NCI-H2227 (cell line): ENCODE measurements around the gene CCDC106.

Experiments
- DNase-seq: peaks from one replicate; lab custom pipeline; 2025; ENCODE audit not compliant: unreplicated experiment; lab: John Stamatoyannopoulos, UW

CCDC106 gene

DNA sequence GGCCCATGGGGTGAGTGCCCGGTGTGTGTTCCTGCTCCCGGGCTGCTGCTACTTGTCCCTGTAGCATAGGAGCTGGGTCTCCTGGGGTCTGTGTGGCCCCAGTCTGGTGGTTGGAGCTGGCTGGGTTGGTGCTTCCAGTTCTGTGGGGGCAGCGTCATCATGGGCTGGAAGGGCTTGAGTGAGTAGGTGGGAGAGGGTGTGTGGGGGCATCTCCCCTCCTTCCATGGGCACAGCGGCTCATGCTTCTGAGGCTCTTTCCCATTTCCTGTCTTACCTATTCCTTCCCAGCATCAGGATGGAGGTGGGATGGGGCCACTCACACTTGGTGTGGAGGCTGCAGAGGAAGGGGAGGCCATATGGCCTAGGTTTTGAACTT, 19.0 kb downstream of the CCDC106 start:
- DNase-seq, result no peak

DNA sequence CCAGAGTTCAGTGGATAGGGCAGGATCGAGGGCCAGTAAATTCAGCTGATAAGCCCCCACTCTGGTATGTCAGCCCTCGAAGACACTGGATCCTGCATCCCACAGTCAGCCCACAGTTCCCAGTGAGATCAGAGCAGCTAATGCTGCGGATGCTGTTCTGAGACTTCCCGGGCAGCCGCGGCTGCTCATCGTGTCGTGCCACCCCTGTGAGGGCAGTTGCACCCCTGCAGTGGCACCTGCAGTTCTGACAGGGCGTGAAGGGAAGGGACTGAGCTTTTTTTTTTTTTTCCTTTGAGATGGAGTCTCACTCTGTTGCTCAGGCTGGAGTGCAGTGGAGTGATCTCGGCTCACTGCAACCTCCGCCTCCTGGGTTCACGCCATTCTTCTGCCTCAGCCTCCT, 19.5 kb downstream of the CCDC106 start:
- DNase-seq, result no peak

DNA sequence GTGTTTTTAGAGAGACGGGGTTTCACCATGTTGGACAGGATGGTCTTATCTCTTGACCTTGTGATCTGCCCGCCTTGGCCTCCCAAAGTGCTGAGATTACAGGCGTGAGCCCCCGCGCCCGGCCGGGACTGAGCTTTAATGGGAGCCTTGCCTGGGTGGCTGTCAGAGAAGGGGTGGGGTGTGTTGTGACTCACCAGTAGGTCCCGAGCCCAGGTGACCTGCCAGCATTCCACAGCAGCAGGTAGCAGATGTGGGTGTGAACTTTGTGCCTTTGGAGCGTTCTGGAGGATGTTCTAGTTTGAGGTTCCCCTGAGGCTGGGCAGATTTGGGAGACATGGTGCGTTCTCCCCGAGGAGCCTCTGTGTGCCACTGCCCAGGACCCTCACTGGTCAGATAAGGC, 19.9 kb downstream of the CCDC106 start:
- DNase-seq, result no peak

DNA sequence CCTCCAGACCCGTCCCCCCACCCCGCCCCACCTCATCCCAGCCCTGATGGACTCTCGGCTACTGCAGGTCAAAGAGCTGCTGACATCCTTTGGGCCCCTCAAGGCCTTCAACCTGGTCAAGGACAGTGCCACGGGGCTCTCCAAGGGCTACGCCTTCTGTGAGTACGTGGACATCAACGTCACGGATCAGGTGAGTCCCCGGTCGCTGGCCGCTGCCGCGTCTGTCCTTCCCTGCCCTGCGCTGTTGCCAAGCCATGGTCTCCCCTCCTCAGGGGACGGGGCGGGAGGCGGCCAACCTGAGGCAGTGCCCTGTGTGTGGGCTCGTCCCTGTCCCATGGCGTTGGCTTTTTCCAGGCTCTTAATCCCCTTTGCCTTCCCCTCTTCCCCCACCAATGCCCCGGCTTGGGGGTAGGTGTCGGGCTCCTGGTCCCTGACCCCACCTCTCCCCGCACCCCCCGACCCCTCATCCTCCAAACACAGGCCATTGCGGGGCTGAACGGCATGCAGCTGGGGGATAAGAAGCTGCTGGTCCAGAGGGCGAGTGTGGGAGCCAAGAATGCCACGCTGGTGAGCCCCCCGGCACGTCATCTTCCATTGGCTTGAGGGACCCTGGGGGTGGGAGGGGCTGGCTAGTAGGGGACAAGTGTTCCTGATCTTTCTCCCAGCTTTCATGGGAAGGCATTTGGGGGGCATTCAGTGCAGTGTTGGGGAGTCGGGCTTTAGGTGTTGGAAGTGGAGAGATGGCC, 20.8 kb downstream of the CCDC106 start:
- no peak for DNase-seq

DNA sequence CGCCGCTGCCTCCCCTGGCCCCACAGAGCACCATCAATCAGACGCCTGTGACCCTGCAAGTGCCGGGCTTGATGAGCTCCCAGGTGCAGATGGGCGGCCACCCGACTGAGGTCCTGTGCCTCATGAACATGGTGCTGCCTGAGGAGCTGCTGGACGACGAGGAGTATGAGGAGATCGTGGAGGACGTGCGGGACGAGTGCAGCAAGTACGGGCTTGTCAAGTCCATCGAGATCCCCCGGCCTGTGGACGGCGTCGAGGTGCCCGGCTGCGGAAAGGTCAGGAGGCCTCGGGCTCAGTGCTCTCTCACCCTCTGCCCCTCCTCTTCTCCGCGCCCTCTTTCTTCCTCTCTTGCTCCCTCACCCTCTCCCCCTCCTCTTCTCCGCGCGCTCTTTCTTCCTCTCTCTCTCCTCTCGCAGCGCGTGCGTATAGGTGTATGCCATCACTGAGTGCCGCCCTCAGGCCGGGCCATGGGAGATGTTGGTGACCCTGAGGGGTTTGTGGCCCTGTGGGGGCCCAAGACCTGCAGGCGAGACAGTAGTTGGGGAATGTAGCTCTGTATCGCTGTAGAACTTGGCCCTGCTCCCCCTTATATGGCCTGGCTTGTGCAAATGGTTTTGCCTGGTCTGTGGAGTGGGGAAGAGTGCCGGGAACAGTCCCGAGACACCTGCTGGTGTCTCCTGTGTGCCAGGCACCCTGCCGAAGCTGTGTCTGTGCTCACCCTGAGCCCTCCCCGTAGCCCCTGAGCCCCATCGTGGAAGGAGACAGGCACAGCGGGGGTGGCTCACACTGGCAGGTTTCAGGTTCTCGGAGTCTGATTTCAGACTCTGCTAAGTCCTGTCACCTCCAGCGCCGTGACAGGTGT, 21.6 kb downstream of the CCDC106 start:
- no peak for DNase-seq

DNA sequence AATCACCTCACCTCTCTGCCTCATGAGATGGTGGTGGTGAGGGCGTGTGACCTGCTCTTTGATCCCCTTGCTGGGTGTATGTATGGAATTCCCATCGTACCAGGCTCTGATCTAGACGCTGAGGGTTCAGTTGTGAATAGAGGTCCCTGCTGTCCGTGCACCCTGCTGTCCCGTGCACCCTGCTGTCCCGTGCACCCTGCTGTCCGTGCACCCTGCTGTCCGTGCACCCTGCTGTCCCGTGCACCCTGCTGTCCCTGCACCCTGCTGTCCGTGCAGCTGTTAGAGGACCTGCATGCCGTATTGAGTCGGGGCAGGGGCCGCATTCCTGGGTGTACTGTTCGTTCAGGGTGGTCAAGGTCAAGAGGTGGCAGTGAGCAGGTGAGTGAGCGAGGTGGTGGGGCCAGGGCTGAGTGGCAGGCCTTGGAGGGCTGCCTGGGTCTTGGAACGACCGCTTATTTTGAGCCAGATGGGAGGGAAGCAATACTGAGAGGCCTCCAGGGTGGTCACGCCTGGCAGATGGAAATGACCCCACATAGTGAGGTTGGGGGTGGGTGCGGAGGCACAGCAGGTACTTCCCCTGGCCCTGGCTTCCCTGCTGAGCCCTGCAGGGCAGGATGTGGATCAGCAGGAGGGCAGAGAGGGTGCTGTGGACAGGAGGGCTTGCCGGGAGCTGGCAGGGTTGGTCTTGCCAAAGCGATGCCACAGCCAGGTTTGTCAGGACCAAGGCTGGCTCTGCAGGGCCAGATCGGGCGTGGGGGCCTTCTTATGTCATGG, 22.5 kb downstream of the CCDC106 start:
- peak; percentile 76 for DNase-seq

DNA sequence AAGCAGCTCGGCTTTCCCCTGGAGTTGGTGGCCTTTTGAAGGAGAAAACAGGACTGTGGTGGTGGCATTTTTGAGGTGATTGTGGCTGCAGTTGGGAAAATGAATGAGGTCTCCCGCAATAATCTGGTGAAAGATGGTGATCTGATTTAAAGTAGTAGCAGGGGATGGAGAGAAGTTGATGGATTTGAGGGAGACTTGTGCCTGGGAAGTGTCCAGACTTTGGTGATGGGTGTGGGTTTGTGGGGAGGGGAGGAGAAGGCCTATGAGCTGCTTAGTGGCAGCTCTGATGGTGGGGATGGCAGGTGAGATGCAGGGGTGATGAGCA, 23.0 kb downstream of the CCDC106 start:
- no peak for DNase-seq

DNA sequence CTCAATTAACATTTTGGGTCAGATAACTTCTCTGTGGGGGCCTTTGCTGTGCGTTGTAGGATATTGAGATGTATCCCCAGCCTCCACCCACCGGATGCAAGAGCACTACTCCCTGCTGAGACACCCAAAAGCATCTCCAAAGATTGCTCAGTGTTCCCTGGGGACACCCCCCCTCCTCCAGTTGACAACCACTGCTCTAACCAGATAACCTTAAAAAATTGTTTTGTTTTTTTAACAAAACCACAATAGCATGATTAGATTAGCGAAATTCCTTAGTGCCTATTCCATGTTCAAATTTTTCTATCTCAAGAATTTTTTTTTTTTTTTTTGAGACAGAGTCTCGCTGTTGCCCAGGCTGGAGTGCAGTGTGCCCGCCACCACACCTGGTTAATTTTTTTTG, 24.4 kb downstream of the CCDC106 start:
- no peak for DNase-seq

DNA sequence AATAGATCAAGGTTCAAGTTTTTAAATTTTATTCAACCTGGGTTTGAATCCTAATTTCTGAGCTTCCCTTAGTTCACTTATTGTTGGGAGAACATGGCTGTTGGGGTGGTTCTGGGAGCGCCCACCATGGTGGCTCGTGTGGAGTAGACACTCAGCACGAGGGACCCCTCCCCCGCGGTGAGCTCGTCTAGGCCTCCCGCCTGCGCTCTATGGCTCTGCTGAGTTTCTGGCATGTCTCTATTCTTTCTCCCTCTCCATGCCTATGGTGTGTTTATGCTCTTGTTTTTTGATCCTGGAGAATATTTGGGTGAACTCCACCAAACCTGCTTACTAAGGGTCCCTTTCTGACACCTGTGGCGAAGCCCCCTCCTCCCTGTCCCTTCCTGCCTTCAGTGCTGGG, 25.5 kb downstream of the CCDC106 start:
- peak; percentile 79 for DNase-seq

DNA sequence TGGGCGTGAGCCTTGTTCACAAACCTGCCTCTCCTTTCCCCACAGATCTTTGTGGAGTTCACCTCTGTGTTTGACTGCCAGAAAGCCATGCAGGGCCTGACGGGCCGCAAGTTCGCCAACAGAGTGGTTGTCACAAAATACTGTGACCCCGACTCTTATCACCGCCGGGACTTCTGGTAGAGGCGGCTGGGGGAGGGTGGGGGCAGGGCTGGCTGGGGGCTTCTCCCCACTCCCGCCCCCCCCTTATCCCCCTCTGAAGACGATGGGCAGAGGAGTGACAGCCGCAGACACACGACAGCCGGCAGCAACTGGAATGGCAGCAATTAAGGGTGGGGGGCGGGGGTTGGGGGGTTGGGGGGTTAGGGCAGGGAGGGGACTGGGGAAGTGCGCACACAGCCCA, 25.9 kb downstream of the CCDC106 start:
- DNase-seq, result peak; percentile 72

DNA sequence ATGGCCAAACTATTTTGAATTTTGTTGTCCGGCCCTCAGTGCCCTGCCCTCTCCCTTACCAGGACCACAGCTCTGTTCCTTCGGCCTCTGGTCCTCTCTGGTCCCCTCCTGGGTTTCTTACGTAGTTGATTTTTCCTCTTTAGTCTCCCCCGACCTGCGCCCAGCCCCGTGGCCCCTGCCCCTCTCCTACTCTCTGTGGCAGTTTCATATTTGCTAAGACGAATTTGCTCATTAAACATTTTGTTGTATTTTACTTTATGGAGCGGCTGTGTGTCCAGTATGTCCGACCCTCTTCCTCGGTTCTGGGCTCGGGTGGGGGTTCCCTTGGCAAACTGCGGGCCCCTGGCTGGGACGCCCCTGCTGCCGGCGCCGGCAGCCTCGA, 26.4 kb downstream of the CCDC106 start:
- DNase-seq, result no peak

DNA sequence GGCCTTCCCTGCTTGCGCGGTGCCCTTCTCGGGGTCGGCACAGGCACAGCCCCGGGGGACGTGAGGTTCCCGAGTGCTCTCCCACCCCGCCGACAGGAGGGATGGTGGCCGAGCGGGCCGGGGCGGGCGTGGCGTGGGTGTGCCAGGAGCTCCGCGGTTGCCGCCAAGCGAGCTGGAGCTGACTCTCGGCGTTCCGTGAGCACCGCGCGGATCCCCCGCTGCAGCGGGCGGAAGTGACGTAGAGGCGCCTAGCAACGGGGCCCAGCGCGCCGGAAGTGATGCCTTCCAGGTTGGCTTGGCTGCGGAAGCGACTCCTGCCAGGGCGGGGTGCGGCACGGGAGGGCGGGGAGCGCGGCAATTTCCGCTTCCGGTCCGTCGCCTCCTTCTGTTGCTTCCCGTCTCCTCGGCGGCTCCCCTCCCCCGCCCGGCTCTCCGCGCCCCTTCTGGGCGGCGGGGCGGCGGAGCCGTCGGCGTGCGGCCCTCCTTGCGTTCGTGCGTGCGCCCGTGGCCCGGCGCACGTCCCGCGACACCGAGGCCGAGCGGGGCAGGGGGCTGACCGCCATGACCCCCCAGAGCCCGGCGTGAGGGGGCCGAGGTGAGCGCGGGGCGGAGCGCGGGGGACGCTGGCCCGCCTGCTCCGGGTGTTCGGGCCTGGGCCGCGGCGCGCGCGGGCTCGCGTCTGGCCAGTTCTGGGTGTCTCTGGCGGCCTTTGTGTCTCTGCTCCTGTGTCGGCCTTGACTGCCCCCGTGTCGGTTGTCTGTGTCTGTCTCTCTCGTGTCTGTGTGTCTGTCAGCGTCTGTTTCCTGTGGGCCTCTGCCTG, 27.0 kb downstream of the CCDC106 start, which contains the start of gene EPN1:
Gene EPN1 (plus strand): TSS at position 386 of the 820 bp plus-strand sequence. CDS start 3,402 bp downstream, outside the sequence.
- peak; percentile 100 for DNase-seq

DNA sequence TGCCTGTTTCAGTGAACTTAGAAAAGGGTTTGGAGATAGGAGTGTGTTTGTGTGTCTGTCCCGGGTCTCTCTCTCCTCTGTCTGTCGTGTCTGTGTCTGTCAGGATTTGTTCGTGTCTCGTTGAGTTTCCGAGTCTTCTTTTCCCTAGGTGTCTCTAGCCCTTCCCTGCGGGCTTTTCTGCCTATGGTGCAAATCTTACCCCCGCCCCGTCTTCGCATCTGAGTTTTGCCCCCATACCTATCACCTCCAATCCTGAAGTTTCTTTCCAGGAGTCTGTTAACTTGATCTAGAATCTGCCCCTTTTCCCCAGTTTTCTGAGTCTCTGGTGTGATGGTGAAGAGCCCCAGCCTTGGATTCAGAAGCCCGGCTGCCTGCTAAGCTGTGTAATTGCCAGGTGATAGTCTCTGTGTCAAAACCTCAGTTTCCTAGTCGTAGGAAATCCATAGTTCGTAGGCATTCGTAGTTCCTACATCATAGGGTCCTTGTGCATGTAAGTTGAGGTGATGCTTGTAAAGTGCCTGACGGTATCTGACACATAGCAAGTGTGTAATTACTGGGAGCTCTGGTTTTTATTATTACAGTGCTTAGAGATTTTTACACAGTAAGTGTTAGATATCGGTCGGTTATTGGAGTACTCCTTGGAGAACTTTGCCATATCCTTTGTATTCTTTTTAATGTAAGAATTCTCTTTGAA, 27.8 kb downstream of the CCDC106 start:
- DNase-seq, result no peak

DNA sequence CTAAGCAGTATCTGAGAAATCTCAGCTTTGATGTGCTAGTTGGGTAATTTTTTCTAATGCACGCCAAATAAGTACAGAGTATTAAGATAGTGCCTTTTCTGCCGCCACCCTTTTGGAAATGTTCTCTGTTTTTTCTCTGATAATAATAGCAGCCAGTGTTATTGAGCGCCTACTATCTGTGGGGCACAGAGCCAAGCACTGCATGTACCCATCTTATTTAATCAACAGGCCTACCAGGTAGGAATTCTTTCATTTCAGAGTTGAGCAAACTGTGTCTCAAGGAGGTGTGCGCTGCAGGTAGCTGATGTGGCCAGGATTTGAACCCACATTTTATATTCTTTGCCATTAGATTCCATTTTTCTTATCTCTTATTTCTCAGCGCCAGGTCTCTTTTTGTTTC, 28.4 kb downstream of the CCDC106 start:
- no peak for DNase-seq

DNA sequence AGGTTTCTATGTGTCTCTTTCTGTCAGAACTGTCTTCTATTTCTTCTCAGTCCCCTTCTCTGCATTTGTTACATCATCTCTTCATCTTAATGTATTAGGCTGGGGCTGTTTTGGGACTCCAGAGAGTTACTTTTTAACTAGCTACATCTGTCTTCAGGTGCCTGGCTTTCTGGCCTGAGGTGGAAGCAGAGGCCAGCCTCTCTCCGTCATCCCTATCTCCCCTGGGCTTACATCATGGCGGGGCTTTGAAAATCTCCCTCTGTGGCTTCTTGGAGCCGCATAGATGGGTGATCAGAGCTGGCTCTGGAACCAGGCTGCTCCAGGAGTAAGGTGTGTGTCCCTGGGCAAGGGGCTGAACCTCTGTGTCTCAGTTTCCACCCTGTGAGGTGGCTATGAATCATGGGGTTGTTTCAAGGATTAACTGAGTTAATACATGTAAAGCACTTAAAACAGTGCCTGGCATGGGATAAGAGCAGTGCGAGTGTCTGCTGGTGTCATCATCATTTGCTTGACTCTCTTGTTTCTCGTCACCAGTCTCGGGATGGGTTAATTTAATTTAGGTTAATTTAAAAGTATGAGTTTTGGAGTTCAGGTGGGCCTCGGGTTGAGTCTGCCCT, 29.0 kb downstream of the CCDC106 start:
- no peak for DNase-seq

DNA sequence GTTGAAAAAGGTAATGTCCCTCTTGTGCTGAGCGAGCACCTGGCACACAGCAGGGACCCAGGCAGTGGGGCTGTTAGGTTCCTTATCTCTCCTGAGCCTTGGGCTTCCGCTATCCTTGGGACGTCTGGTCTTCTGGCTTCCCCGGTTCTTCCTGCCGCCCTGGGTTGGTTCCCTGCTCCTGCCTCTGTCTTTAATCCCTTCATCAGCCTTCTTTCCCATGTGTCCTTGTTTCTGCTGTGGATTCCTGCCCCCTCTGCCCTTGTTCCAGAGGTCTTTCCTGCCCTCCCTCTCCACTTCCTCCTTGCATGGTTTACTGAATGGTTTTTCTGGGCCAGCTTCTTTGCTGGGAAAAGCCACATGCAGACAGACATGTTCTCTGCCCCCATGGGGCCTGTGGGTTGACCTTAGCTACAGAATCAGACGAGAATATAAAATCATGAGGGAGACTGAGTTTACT, 29.6 kb downstream of the CCDC106 start:
- no peak for DNase-seq

DNA sequence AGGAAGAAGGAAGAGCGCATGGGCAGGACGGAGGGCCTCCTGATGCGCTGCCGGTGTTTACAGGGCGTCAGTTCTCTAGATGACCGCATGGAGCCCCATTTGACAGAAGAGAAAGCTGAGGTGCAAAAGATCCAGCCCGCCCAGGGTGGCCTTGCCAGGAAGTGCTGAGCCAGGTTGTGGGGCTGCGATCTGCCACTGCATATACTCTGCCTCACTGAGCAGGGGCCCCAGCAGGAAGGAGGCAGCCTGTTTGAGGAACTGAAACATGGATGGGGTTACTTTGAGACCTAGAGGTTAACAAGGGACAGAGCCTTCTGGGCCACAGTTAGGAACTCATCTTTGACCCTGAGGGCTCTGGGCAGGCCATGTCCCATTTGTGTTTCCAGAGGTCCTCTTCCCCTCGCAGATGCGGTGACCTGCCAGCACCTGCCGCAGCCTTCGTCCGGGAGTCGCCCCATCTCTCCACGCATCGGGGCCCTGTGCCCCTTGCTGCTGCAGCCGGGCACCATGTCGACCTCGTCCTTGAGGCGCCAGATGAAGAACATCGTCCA, 30.2 kb downstream of the CCDC106 start:
- no peak for DNase-seq

DNA sequence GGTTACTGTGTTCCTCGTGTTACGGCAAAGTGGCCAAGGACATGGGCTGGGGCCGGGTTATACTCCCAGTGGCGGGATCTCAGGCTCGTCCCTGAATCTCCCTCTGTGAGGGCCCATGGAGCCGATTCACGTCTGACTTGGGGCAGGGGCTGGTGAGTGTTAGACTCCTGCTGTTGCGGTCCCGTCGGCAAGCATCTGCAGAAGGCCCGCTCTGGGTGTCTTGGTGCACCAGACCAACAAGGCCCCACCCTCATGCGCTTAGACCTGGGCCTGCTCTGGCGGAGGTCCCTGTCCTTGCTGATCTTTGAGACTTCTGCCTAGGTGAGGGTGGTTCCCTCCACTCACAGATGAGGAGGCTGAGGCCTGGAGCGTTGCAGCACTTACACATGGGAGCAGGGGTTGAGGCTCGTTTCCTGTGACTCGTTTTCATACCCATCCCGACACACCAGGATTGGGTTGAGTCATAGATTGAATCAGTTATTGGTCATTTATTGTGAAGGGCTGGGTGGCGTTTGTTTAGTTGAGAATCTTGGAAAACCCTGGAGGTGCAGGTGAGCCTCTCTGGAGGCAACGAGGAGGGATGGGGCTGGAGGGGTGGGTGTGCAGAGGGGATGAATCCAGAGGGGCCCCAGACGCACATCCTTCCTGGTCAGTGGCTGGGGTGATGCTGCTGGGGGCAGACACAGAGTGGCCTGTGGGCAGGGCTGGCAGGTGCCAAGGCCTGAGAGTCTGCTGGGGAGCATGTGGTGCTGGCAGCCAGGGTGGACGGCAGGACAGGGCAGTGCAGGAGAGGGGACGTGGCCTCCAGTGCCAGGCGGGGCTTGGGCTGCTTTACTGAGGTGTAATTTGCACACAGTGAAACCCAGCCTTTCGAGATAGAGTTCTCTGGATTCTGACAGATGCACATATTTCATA, 31.6 kb downstream of the CCDC106 start:
- no peak for DNase-seq
